ENCODE measurements around the gene CNOT1.

- no peak for TF ChIP-seq CTCF (IDR thresholded peaks at IDR 0.05)
- no peak for TF ChIP-seq POLR2A (IDR thresholded peaks at IDR 0.05)
Measured at GRCh38 chr16:58495521-58496331, 133.9 kb downstream of the CNOT1 start.

All from testis (tissue), 2 donors.